ENCODE results near the gene PWWP2A.

DNA sequence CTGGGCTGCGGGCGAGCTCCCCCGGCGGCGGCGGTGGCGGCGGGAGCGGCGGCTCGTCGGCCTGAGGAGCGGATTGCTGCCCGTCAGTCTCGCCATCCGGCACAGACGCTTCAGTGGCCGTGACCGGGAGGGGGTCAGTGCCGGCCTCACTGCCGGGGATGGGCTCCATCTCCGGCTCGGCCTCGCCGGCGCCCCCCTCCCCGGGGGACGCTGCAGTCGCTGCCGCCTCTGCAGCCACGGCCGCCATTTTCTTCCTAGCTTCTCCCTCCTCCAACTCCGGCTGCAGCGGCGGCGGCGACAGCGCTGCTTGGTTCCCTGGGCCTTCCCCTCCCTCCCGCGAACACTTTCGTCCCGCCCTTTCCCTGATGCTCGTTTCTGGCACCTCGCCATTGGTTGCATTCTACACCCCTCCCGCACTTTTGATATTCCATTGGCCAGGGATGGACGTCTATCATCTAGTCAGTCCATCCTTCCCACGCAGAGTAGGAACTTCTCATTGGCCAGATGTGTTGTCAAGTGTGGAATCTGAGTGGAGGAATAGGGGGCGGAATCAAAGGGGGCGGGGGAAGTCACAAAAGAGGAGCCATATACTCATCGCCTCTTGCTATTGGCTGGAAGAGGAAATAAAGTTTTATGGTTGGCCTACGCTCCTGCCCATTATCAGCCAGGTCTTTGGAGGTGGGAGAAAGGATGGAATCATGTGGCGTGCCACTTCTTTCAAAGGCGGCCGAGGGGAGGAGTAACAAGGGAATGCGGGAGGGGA is at the start of gene PWWP2A:
- TF ChIP-seq CREB1 (IDR thresholded peaks at IDR 0.05; ENCODE audit: low read depth) (peak; percentile 82), EP300 (IDR thresholded peaks at IDR 0.05; ENCODE audit: borderline replicate concordance) (no peak), NFIC (IDR thresholded peaks at IDR 0.05) (no peak), TEAD4 (IDR thresholded peaks at IDR 0.05) (no peak; the same call in 1 of the 2 replicates)

Measured in Ishikawa (cell line).